Stomach (tissue), 9 donors: ENCODE measurements around the gene PPP2R5B. TPM values are rescaled to one million over a fixed set of nuclear protein-coding genes. Genes with fewer than 3 reads are reported as not detected.

Experiments used
- DNase-seq, 2 donors: peaks; one replicate each; pipeline versions ENCODE4 v3.0.0 to v3.0.0-alpha.2; 2013 to 2019
- H3K27ac ChIP-seq, 5 donors: fragments of 200-600 bp in 4 of 5; sonication (generic) in 4 of 5; one replicate each; pipeline ENCODE4 v1.5.1; 2013 to 2019; ENCODE audit warnings: mild to moderate bottlenecking in 1 of 5, moderate library complexity in 1 of 5
- H3K27me3 ChIP-seq, 3 donors: fragments of 200-600 bp; sonication (generic); one replicate each; pipeline ENCODE4 v1.5.1; 2017 to 2019; ENCODE audit warnings: mixed run types in 1 of 3
- H3K36me3 ChIP-seq, 4 donors: fragments of 200-600 bp; sonication (generic); 1 replicate in 3 of 4; 2 replicates in 1 of 4; pipeline ENCODE4 v1.5.1; 2016 to 2019
- H3K4me1 ChIP-seq, 4 donors: fragments of 200-600 bp; sonication (generic); one replicate each; pipeline ENCODE4 v1.5.1; 2016 to 2019
- H3K4me3 ChIP-seq, 4 donors: fragments of 200-600 bp; sonication (generic) in 3 of 4; one replicate each; pipeline ENCODE4 v1.5.1; 2016 to 2019; ENCODE audit warnings: mild to moderate bottlenecking in 1 of 4
- H3K9me3 ChIP-seq, 4 donors: fragments of 200-600 bp; sonication (generic); one replicate each; pipeline ENCODE4 v1.5.1; 2016 to 2019
- CTCF ChIP-seq, 7 experiments: fragments of 450-650 bp in 4 of 7; fragments of 200-600 bp in 3 of 7; sonication (generic) in 3 of 7; IDR thresholded peaks; one replicate each; pipeline ENCODE4 v1.5.1; 2016 to 2019; ENCODE audit warnings: antibody characterized with exemption in 7 of 7, control low read depth in 2 of 7, mild to moderate bottlenecking in 1 of 7
- EP300 ChIP-seq: sonication (generic); formaldehyde crosslinking; IDR thresholded peaks from one replicate; pipeline ENCODE4 v1.6.1; 2017; ENCODE audit warnings: antibody characterized with exemption
- POLR2A ChIP-seq, 4 donors: fragments of 450-650 bp; IDR thresholded peaks; one replicate each; pipeline ENCODE4 v1.6.1; 2016; ENCODE audit warnings: antibody characterized with exemption in 4 of 4, control low read depth in 2 of 4, mild to moderate bottlenecking in 1 of 4, moderate library complexity in 1 of 4
- POLR2AphosphoS5 ChIP-seq, 3 donors: sonication (generic); formaldehyde crosslinking; IDR thresholded peaks; one replicate each; pipeline ENCODE4 v1.6.1; 2016; ENCODE audit warnings: antibody characterized with exemption in 3 of 3
- WGBS, 5 donors: extraction: QIAGEN DNeasy Blood & Tissue Kit in 3 of 5; methylation state at CpG; one replicate each; pipeline versions ENCODE4 v1.1.5 to v1.1.7; 2013 to 2018; 5-methylcytosine and 5-hydroxymethylcytosine counted together
- intact Hi-C: fragments of 100-400 bp; cut with DNase I; formaldehyde crosslinking; loops from one replicate; pipeline ENCODE4 v1.15.1; 2023; ENCODE audit warnings: low total_unique reads
- polyA plus RNA-seq, 3 donors: library from polyadenylated mRNA; stranded (reverse); fragments of 200-250 nt; gene quantifications; one replicate each; pipeline ENCODE4 v1.2.3, GENCODE V29; 2013
- total RNA-seq, 5 donors: library from RNA; depleted of rRNA; stranded (reverse); fragments of >200 nt; gene quantifications; one replicate each; pipeline versions ENCODE4 v1.1.0 to v1.2.3, GENCODE V29; 2014 to 2016
- donor health status: healthy with polysubstance abuse.
- donor health status: Bipolar disorder and iron deficiency.
- donor health status: healthy.

PPP2R5B gene
- total and polyA plus RNA-seq, 8 donors: 6.6 to 75.6 (median 13.2) TPM

GRCh38 chr11:64883575-64883974 lies 40.9 kb upstream of the PPP2R5B start:
- no peak for DNase-seq
- Histone ChIP-seq H3K27ac (no peak overlapping the region), H3K4me1 (peaks cover 19 to 60% (median 46%) of the 10 kb centered on the region in 4 donors), H3K4me3 (no peak overlapping the region), H3K27me3 (no peaks in the 10 kb centered on the region), H3K9me3 (no peaks in the 10 kb centered on the region), H3K36me3 (no peaks in the 10 kb centered on the region)
- no peak for TF ChIP-seq POLR2AphosphoS5 (IDR thresholded peaks at IDR 0.05)
- no peak for TF ChIP-seq EP300
- no peak for TF ChIP-seq POLR2A (IDR thresholded peaks at IDR 0.05)
- TF ChIP-seq CTCF (IDR thresholded peaks at IDR 0.05): no peak
- intact Hi-C loops: no loop called here
- 86 to 96% (median 90%) methylated on average over 5 of the region's 5 CpGs for WGBS, 5 donors

GRCh38 chr11:64884019-64884418 lies 40.5 kb upstream of the PPP2R5B start:
- intact Hi-C loops: no loop called here
- no peaks in the 10 kb centered on the region for H3K27me3 ChIP-seq
- no peaks in the 10 kb centered on the region for H3K9me3 ChIP-seq
- H3K4me3 ChIP-seq: no peak overlapping the region
- WGBS, 5 donors: 87 to 95% (median 91%) methylated on average over 8 of the region's 8 CpGs
- TF ChIP-seq POLR2A (IDR thresholded peaks at IDR 0.05) (no peak), EP300 (no peak), POLR2AphosphoS5 (IDR thresholded peaks at IDR 0.05) (no peak), CTCF (IDR thresholded peaks at IDR 0.05) (no peak)
- H3K27ac ChIP-seq: no peak overlapping the region
- H3K4me1 ChIP-seq: peaks cover 22 to 64% (median 47%) of the 10 kb centered on the region in 4 donors
- DNase-seq: no peak
- no peaks in the 10 kb centered on the region for H3K36me3 ChIP-seq

- Histone ChIP-seq H3K4me3 (no peak overlapping the region), H3K9me3 (no peaks in the 10 kb centered on the region), H3K36me3 (no peaks in the 10 kb centered on the region), H3K27me3 (no peaks in the 10 kb centered on the region), H3K27ac (peak overlapping the region in 4 of 5 donors; percentile 32 to 68 (median 47)), H3K4me1 (peaks cover 26 to 59% (median 48%) of the 10 kb centered on the region in 4 donors)
- WGBS, 5 donors: 67 to 75% (median 70%) methylated on average over 11 to 15 of the region's 15 CpGs
- intact Hi-C loops: no loop called here
- TF ChIP-seq CTCF (IDR thresholded peaks at IDR 0.05): no peak
- TF ChIP-seq POLR2AphosphoS5 (IDR thresholded peaks at IDR 0.05): peak in 1 of 3 donors; percentile 53
- peak in 1 of 2 donors; percentile 67 for DNase-seq
These were observed 38.9 kb upstream of the PPP2R5B start for GRCh38 chr11:64885367-64886286.

GRCh38 chr11:64887234-64887756 lies 37.2 kb upstream of the PPP2R5B start:
- Histone ChIP-seq H3K27me3 (no peaks in the 10 kb centered on the region), H3K36me3 (no peaks in the 10 kb centered on the region), H3K4me1 (peaks cover 26 to 51% (median 46%) of the 10 kb centered on the region in 4 donors), H3K9me3 (no peaks in the 10 kb centered on the region), H3K4me3 (peak overlapping the region in 3 of 4 donors; percentile 16 to 31 (median 27)), H3K27ac (peak overlapping the region; percentile 80 to 94 (median 86))
- no peak for DNase-seq
- no peak for TF ChIP-seq POLR2AphosphoS5 (IDR thresholded peaks at IDR 0.05)
- 57 to 69% (median 67%) methylated on average over 8 of the region's 8 CpGs for WGBS, 5 donors
- intact Hi-C loops: no loop called here
